GM21367 (cell line): ENCODE measurements around the gene ELOVL5.
A peak's percentile ranks its signal among the peaks of the same experiment; 100 is the strongest.

Experiments
- ATAC-seq: cut with Tn5 transposase; IDR thresholded peaks from one replicate; pipeline ENCODE4 v1.9.1; 2021; ENCODE audit not compliant: unreplicated experiment

Gene ELOVL5

GRCh38 chr6:53244958-53245357 is 103.8 kb downstream of the ELOVL5 start:
- peak; percentile 82 for ATAC-seq

GRCh38 chr6:53244399-53244931 is 104.3 kb downstream of the ELOVL5 start:
- no peak for ATAC-seq

DNA sequence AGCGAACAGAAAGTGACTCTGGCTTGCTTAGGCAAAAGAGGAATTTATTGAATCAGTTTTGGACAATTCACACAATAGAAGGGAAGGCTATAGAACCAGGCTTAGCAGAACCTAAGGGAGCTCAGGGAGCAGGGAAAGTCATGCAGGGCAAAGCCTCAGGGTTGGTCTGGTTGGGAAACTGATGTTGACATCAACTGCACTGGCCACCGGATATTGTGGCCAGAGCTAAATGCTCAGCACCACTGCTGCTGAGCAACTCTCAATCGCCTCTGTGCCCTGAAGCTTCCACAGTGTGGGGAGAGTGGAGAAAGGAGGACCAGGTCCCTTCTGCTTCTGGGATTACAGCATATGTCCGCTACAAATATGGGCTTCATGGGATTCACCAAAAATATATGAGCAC is 106.8 kb downstream of the ELOVL5 start:
- ATAC-seq: no peak

DNA sequence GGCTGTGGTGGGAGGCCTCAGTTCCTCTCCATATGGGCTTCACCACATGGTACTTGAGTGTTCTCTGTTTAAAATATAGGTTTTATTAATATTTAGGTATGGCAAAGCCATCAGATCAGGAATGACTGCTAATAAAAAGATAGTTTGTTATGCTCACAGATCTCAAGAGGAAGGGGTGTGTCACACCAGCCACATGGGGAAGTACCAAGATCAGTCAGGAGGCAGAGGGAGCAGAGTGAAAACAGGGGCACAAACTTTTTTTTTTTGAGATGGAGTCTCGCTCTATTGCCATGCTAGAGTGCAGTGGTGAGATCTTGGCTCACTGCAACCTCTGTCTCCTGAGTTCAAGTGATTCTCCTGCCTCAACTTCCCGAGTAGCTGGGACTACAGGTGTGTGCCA is 108.0 kb downstream of the ELOVL5 start:
- no peak for ATAC-seq

DNA sequence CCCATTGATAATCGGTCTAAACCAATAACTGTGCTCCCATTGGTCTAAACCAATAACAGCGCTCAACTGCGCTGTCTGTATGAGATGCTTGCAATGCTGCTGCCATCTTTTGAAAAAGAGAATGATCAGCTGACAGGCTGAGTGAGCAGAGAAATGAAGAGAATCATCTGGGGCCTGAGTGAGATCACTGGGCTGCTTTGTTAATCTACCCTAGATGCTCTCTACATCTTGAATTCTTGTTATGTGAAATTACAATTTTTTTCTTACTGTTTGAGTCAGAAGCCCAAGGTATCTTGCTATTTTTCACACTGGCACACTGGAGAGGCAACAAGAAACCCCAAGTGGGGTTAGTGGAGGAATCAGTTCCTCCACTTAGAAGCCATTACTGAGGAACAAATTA is 108.6 kb downstream of the ELOVL5 start:
- no peak for ATAC-seq

- no peak for ATAC-seq
These were observed 109.2 kb downstream of the ELOVL5 start for GRCh38 chr6:53239526-53239925.

DNA sequence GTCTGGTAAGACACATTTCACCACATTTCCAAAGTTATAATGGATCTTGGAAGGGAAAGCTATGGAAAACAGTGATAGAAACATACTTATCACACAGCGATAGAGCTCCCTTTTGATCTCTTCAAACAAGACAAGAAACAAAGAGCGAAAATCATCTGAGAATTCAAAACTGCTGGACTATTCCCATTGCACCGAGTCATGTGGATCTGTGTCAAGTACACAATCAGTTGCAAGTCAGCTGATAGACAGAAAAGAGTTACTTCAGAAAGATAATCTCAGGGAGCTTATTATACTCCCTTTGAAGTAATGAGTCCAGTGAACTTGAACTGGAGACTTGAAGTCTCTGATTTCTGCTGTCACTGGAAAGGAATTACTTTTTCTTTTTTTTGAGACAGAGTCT is 110.4 kb downstream of the ELOVL5 start:
- ATAC-seq: no peak

DNA sequence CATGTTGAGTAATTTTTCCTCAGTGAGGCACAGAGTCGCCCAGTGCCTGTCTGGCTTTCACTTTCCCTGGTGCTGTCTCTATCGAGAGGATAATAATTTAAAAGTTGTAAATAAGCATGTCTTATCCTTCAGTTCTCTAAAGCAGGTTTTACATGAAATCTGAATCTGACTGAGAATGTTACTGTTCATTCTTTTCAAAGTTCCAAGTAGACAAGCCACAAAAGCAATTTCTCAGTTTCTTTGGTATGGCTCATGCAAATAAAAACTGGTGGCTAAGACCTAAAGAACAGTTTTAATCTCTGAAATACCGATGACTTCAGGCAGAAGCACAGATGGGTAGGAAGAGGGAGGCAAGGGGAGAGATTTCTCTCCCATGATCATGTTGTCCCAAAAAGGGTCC is 112.5 kb downstream of the ELOVL5 start:
- ATAC-seq: peak; percentile 31

GRCh38 chr6:53235508-53235907 is 113.2 kb downstream of the ELOVL5 start:
- ATAC-seq: no peak

GRCh38 chr6:53233309-53233708 is 115.4 kb downstream of the ELOVL5 start:
- ATAC-seq: no peak

DNA sequence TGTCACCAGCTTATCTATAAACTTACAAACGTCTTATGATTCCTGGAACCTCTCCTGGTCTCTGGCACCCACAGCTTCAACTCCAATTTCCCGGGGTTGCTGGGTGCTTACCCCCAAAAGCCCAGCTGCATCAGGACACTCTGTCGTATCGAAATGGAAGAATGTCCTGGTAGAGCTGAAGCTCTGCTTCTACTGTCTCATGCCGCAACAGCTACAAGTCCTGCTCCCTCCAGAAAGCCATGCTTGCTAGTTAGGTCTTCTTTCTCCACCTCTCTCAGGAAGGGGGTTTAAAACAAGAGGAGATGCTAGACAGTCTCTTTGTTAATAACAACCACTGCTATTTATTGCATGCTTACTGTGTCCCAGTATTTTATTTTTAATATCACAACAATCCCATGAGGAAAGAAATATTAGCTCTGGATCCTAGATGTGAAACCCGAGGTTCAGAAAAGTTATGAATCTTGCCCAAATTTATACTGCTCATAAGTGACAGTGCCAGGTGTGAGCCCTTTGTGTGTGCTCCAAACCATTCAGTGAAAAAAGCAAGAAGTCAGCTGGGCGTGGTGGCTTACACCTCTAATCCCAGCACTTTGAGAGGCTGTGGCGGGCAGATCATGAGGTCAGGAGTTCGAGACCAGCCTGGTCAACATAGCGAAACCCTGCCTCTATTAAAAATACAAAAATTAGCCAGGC is 117.8 kb downstream of the ELOVL5 start:
- ATAC-seq: no peak

DNA sequence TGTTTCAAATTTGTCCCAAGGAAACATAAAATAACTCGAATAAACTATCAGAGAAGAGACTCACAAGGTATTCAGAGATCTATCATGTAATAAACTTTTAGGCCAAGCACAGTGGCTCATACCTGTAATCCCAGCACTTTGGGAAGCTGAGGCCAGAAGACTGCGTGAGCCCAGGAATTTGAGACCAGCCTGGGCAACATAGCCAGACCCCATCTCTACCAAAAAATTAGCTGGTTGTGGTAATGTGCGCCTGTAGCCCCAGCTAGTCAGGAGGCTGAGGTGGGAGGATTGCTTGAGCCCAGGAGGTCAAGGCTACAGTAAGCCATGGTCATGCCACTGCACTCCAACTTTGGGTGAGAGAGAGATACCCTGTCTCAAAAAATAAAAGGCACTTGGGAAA is 120.9 kb downstream of the ELOVL5 start:
- ATAC-seq: no peak

DNA sequence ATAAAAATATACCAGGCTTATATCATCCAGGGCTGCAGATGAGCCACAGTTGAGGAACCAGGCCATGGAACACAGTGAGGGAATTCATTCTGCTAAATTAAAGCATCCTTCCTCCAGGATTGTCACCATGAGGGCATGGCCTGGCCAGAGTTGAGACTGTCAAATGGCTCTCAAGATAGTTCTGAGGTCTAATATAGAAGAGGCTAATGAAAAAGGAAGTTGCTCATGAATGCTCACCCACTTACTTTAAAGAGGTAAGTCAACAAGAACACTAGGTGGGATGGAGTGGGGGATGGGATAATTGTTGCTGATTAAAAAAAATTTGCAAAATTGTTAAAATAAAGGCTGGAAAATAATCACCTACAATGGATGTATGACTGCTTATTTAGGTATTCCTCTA is 128.1 kb downstream of the ELOVL5 start:
- no peak for ATAC-seq
